GM15510 (cell line): ENCODE results near the gene FAR1.

Experiments used
- POLR2A ChIP-seq: IDR thresholded peaks from 3 replicates; pipeline ENCODE4 v1.6.1; 2011; ENCODE audit warnings: borderline replicate concordance; ENCODE audit not compliant: insufficient read length; ENCODE audit errors: extremely low read depth

FAR1 gene

GRCh38 chr11:13697710-13698109 lies 29.2 kb downstream of the FAR1 start:
- TF ChIP-seq POLR2A = no peak

- no peak for TF ChIP-seq POLR2A
Observed at GRCh38 chr11:13698132-13698531, 29.7 kb downstream of the FAR1 start.

- no peak for TF ChIP-seq POLR2A
Observed at GRCh38 chr11:13699041-13699440, 30.6 kb downstream of the FAR1 start.

- no peak for TF ChIP-seq POLR2A
Observed at GRCh38 chr11:13699870-13700269, 31.4 kb downstream of the FAR1 start.

GRCh38 chr11:13701506-13701905 lies 33.0 kb downstream of the FAR1 start:
- TF ChIP-seq POLR2A = no peak

GRCh38 chr11:13702071-13702470 lies 33.6 kb downstream of the FAR1 start:
- no peak for TF ChIP-seq POLR2A

GRCh38 chr11:13705710-13706109 lies 37.2 kb downstream of the FAR1 start:
- TF ChIP-seq POLR2A = no peak

- no peak for TF ChIP-seq POLR2A
Observed at GRCh38 chr11:13713982-13714381, 45.5 kb downstream of the FAR1 start.

GRCh38 chr11:13717331-13717730 lies 48.9 kb downstream of the FAR1 start:
- no peak for TF ChIP-seq POLR2A

GRCh38 chr11:13718394-13718793 lies 49.9 kb downstream of the FAR1 start:
- TF ChIP-seq POLR2A = no peak

GRCh38 chr11:13720940-13721339 lies 52.5 kb downstream of the FAR1 start:
- TF ChIP-seq POLR2A = no peak

GRCh38 chr11:13721760-13722159 lies 53.3 kb downstream of the FAR1 start:
- TF ChIP-seq POLR2A = no peak

GRCh38 chr11:13726456-13726855 lies 58.0 kb downstream of the FAR1 start:
- no peak for TF ChIP-seq POLR2A

GRCh38 chr11:13728076-13728475 lies 59.6 kb downstream of the FAR1 start:
- no peak for TF ChIP-seq POLR2A

- no peak for TF ChIP-seq POLR2A
Observed at GRCh38 chr11:13734530-13734929, 66.1 kb downstream of the FAR1 start.

GRCh38 chr11:13745165-13745564 lies 76.7 kb downstream of the FAR1 start:
- no peak for TF ChIP-seq POLR2A

- TF ChIP-seq POLR2A = no peak
Observed at GRCh38 chr11:13759050-13759449, 90.6 kb downstream of the FAR1 start.

GRCh38 chr11:13760115-13760514 lies 91.6 kb downstream of the FAR1 start:
- no peak for TF ChIP-seq POLR2A

GRCh38 chr11:13761250-13761649 lies 92.8 kb downstream of the FAR1 start:
- TF ChIP-seq POLR2A = no peak

GRCh38 chr11:13761716-13762115 lies 93.2 kb downstream of the FAR1 start:
- no peak for TF ChIP-seq POLR2A
